Esophagus muscularis mucosa (tissue), 4 donors: Measurements from ENCODE around the gene C22orf23.

Experiments used
- EP300 ChIP-seq: sonication (generic); formaldehyde crosslinking; IDR thresholded peaks from one replicate; pipeline ENCODE4 v1.6.1; 2017; ENCODE audit warnings: antibody characterized with exemption
- POLR2A ChIP-seq: fragments of 450-650 bp; IDR thresholded peaks from one replicate; pipeline ENCODE4 v1.6.1; 2017; ENCODE audit warnings: antibody characterized with exemption, moderate library complexity, mild to moderate bottlenecking, low read depth
- TF ChIP-seq, protein P1 (sequence below), 3 experiments: fragments of 200-600 bp in 2 of 3; fragments of 450-650 bp in 1 of 3; sonication (generic) in 2 of 3; IDR thresholded peaks; one replicate each; pipeline ENCODE4 v1.5.1; 2017 to 2019; ENCODE audit warnings: antibody characterized with exemption in 3 of 3, mild to moderate bottlenecking in 2 of 3, moderate library complexity in 1 of 3

DNA sequence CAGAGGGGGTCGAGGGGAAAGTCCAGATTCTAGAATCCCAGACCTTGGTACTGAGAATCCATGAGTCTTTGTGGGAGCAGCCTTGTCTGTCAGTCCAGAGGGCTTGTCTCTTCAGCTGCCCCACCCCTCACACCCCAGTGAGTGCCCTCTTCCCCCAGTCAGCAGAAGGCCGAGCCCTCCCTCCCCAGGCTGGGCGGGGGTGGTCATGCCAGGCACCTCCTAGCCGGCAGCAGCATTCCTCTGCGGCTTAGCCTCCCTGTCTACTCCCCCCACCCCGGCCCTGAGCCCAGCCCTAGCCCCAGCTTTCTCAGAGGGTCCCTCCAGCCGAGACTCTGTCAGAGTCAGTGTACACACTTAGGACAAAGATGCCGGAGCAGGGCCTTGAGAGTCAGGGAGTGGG lies 26.4 kb upstream of the C22orf23 start:
- TF ChIP-seq POLR2A, result no peak
- TF ChIP-seq EP300, result no peak
- TF ChIP-seq, protein P1, sequence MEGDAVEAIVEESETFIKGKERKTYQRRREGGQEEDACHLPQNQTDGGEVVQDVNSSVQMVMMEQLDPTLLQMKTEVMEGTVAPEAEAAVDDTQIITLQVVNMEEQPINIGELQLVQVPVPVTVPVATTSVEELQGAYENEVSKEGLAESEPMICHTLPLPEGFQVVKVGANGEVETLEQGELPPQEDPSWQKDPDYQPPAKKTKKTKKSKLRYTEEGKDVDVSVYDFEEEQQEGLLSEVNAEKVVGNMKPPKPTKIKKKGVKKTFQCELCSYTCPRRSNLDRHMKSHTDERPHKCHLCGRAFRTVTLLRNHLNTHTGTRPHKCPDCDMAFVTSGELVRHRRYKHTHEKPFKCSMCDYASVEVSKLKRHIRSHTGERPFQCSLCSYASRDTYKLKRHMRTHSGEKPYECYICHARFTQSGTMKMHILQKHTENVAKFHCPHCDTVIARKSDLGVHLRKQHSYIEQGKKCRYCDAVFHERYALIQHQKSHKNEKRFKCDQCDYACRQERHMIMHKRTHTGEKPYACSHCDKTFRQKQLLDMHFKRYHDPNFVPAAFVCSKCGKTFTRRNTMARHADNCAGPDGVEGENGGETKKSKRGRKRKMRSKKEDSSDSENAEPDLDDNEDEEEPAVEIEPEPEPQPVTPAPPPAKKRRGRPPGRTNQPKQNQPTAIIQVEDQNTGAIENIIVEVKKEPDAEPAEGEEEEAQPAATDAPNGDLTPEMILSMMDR (IDR thresholded peaks at IDR 0.05), result no peak
